ENCODE results near the gene SREBF1.

The SREBF1 gene

DNA sequence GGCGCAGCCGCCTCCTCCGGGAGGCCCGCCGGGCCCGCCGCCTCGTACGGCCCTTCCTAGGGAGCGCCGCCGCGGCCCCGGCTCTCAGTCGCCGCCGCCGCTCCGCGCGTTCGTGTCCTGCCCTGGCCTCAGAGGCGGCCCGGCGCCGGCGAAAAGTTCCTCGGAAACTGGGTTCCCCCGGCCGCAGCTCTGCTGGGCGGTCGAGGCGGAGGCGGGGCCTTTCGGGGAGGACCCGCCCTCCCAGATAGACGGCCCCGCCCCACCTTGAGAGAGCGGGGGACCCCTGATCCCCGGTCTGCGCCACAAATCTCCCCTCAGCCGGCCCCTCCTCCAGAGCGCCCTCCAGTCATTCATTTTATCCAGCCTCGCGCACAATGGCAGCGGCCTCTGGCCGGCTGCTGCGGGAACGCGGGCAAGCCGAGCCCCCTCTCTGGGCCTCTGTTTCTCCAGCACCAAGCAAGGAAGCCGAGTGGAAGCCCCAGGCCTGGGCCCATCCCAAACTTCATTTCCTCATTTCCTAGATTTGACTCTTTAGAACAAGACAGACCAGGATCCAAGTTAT is at the start of gene SREBF1:
Gene SREBF1 (minus strand): TSS at position 169 of the 562 bp plus-strand sequence. CDS start 169 bp downstream, outside the sequence.
- H3K36me3 ChIP-seq (ENCODE audit: insufficient read depth, low read length) = no peaks in the 10 kb centered on the region
- H3K9me3 ChIP-seq (ENCODE audit: low read length) = no peaks in the 10 kb centered on the region
- H3K27me3 ChIP-seq (ENCODE audit: insufficient read depth, low read length) = no peaks in the 10 kb centered on the region
- peak within 1 kb of the TSS; percentile 48 for H2AFZ ChIP-seq (ENCODE audit: low read depth, low read length)
- H3K4me1 ChIP-seq (ENCODE audit: insufficient read depth, low read length) = peaks cover 23% of the 10 kb centered on the region
- H3K4me3 ChIP-seq (ENCODE audit: low read length) = peak within 1 kb of the TSS; percentile 71

- Histone ChIP-seq H3K4me3 (ENCODE audit: low read length) (no peak overlapping the region), H3K9me3 (ENCODE audit: low read length) (no peaks in the 10 kb centered on the region), H3K27me3 (ENCODE audit: insufficient read depth, low read length) (no peaks in the 10 kb centered on the region), H3K4me1 (ENCODE audit: insufficient read depth, low read length) (peaks cover 13% of the 10 kb centered on the region), H2AFZ (ENCODE audit: low read depth, low read length) (no peak overlapping the region), H3K36me3 (ENCODE audit: insufficient read depth, low read length) (peaks cover 4% of the 10 kb centered on the region)
Observed at GRCh38 chr17:17886226-17886625, 49.4 kb upstream of the SREBF1 start.

DNA sequence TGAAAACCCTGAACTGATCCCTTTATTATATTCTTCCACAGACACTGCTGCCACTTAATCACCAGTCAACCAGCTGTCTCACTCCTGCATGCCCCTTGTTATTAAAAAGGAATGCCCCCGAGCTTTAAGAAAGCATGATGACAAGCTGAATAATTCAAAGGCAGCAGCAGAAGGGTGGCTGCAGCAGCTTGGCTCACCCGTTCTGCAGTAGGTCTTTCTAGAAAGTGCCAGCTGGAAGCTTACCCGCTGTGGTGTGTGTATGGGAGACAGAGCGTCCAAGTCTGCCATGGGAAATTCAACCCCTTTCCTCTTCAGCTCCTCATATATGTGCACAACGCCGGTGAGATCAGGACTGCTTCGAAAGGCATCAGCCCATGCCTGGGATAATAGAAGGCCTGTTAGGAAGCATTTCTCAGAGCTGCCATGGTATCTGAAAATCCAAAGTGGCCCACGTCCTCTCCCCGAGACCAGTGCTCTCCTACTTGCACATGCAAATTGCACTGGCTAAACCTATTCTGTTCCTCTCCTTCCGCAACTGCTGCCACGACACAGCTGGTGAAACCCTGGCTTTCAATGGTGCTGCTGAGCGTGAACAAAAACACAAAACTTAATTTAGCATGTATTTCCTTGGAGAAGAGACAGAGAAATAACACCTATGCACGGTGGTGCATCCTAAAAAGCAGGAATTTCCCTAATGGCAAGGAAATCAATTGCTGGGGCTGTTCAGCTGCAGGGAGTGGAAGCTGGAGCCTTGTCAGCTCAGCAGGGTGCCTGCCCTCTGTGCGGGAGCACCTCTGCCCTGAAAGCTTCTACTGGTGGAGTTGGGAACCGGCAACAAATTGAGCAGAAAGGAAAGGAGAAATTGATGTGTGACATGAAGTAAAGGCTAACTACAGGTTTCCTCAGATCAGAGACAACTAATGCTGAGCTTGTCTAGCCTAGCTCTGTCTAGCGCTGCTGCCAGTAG is 47.9 kb upstream of the SREBF1 start:
- H3K4me1 ChIP-seq (ENCODE audit: insufficient read depth, low read length) = peaks cover 13% of the 10 kb centered on the region
- peaks cover 4% of the 10 kb centered on the region for H3K36me3 ChIP-seq (ENCODE audit: insufficient read depth, low read length)

GRCh38 chr17:17883801-17884200 is 47.0 kb upstream of the SREBF1 start:
- H3K36me3 ChIP-seq (ENCODE audit: insufficient read depth, low read length) = peaks cover 8% of the 10 kb centered on the region
- no peak overlapping the region for H3K4me3 ChIP-seq (ENCODE audit: low read length)
- H3K4me1 ChIP-seq (ENCODE audit: insufficient read depth, low read length) = peaks cover 13% of the 10 kb centered on the region
- H3K27me3 ChIP-seq (ENCODE audit: insufficient read depth, low read length) = no peaks in the 10 kb centered on the region
- no peaks in the 10 kb centered on the region for H3K9me3 ChIP-seq (ENCODE audit: low read length)
- no peak overlapping the region for H2AFZ ChIP-seq (ENCODE audit: low read depth, low read length)

More for the DNA sequence above, 47.9 kb upstream of the SREBF1 start:
- Histone ChIP-seq H3K27me3 (ENCODE audit: insufficient read depth, low read length) (no peaks in the 10 kb centered on the region), H2AFZ (ENCODE audit: low read depth, low read length) (no peak overlapping the region), H3K4me3 (ENCODE audit: low read length) (no peak overlapping the region), H3K9me3 (ENCODE audit: low read length) (no peaks in the 10 kb centered on the region)

DNA sequence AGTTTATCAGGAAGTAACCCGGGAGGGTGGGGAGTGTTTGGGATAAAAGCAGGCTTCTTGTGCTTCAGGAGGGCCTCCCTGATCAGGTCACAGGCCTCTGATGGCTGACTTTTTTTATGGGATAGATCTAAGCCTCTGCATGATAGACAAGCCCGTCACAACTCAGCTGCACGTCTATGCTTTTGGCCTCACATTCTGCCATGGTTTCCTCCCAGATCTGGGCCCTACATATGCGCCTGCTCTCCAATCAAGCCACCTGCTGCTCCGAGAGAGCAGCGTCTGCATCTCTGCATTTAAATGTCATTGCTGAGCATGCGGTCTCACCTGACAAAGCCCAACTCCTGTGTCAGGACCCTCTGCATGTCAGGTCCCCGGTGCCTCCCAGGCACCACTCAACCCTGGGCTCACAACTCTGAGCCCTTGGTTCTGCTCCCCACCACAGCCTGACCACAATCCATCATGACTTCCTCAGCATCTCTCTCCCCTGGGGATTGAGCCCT is 45.3 kb upstream of the SREBF1 start:
- Histone ChIP-seq H3K4me3 (ENCODE audit: low read length) (no peak overlapping the region), H3K9me3 (ENCODE audit: low read length) (no peaks in the 10 kb centered on the region), H3K27me3 (ENCODE audit: insufficient read depth, low read length) (no peaks in the 10 kb centered on the region), H2AFZ (ENCODE audit: low read depth, low read length) (no peak overlapping the region), H3K4me1 (ENCODE audit: insufficient read depth, low read length) (peaks cover 26% of the 10 kb centered on the region), H3K36me3 (ENCODE audit: insufficient read depth, low read length) (peaks cover 11% of the 10 kb centered on the region)

- Histone ChIP-seq H3K36me3 (ENCODE audit: insufficient read depth, low read length) (peaks cover 17% of the 10 kb centered on the region), H3K9me3 (ENCODE audit: low read length) (no peaks in the 10 kb centered on the region), H2AFZ (ENCODE audit: low read depth, low read length) (no peak overlapping the region), H3K4me1 (ENCODE audit: insufficient read depth, low read length) (peaks cover 30% of the 10 kb centered on the region), H3K4me3 (ENCODE audit: low read length) (no peak overlapping the region), H3K27me3 (ENCODE audit: insufficient read depth, low read length) (no peaks in the 10 kb centered on the region)
Observed at GRCh38 chr17:17880577-17881196, 43.9 kb upstream of the SREBF1 start.

GRCh38 chr17:17877529-17878358 is 41.0 kb upstream of the SREBF1 start:
- Histone ChIP-seq H3K4me3 (ENCODE audit: low read length) (no peak overlapping the region), H3K27me3 (ENCODE audit: insufficient read depth, low read length) (no peaks in the 10 kb centered on the region), H3K9me3 (ENCODE audit: low read length) (no peaks in the 10 kb centered on the region), H3K4me1 (ENCODE audit: insufficient read depth, low read length) (peaks cover 17% of the 10 kb centered on the region), H3K36me3 (ENCODE audit: insufficient read depth, low read length) (peaks cover 17% of the 10 kb centered on the region), H2AFZ (ENCODE audit: low read depth, low read length) (no peak overlapping the region)

- Histone ChIP-seq H3K9me3 (ENCODE audit: low read length) (no peaks in the 10 kb centered on the region), H3K36me3 (ENCODE audit: insufficient read depth, low read length) (peaks cover 14% of the 10 kb centered on the region), H3K27me3 (ENCODE audit: insufficient read depth, low read length) (no peaks in the 10 kb centered on the region), H2AFZ (ENCODE audit: low read depth, low read length) (no peak overlapping the region), H3K4me3 (ENCODE audit: low read length) (no peak overlapping the region), H3K4me1 (ENCODE audit: insufficient read depth, low read length) (peaks cover 17% of the 10 kb centered on the region)
Observed at GRCh38 chr17:17876959-17877528, 40.3 kb upstream of the SREBF1 start.

- Histone ChIP-seq H2AFZ (ENCODE audit: low read depth, low read length) (no peak overlapping the region), H3K4me1 (ENCODE audit: insufficient read depth, low read length) (peaks cover 25% of the 10 kb centered on the region), H3K9me3 (ENCODE audit: low read length) (no peaks in the 10 kb centered on the region), H3K36me3 (ENCODE audit: insufficient read depth, low read length) (peaks cover 12% of the 10 kb centered on the region), H3K4me3 (ENCODE audit: low read length) (no peak overlapping the region), H3K27me3 (ENCODE audit: insufficient read depth, low read length) (no peaks in the 10 kb centered on the region)
Observed at GRCh38 chr17:17874478-17874877, 37.7 kb upstream of the SREBF1 start.

DNA sequence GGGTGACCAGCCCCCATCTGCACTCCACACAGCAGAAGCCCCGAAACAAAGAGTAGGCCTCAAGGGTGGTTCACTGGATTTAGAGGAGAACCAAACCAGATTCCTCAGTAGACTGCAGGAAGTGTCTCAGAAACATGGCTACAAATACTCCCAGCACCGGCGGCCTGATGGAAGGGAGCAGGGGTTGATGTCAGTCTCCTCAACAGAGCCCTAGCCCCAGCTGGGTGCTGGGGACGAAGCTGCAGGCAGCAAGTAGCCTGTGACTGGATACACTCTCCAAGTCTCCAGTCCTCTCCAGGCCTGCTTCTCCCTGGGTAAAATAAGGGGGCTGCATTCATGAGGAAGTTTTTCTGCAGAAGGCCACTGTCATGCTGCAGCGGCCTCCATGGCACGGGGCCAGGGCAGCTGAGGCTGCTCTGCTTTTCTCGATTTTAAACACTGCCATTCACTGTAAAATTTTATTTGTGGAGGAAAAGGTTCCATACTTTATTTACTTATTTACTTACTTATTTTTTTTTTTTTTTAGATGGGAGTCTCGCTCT is 36.7 kb upstream of the SREBF1 start:
- Histone ChIP-seq H3K4me1 (ENCODE audit: insufficient read depth, low read length) (peaks cover 34% of the 10 kb centered on the region), H2AFZ (ENCODE audit: low read depth, low read length) (no peak overlapping the region), H3K4me3 (ENCODE audit: low read length) (no peak overlapping the region), H3K9me3 (ENCODE audit: low read length) (no peaks in the 10 kb centered on the region), H3K27me3 (ENCODE audit: insufficient read depth, low read length) (no peaks in the 10 kb centered on the region), H3K36me3 (ENCODE audit: insufficient read depth, low read length) (peaks cover 7% of the 10 kb centered on the region)

GRCh38 chr17:17872547-17873345 is 36.0 kb upstream of the SREBF1 start:
- no peak overlapping the region for H3K4me3 ChIP-seq (ENCODE audit: low read length)
- H2AFZ ChIP-seq (ENCODE audit: low read depth, low read length) = no peak overlapping the region
- peaks cover 35% of the 10 kb centered on the region for H3K4me1 ChIP-seq (ENCODE audit: insufficient read depth, low read length)
- H3K27me3 ChIP-seq (ENCODE audit: insufficient read depth, low read length) = no peaks in the 10 kb centered on the region
- no peaks in the 10 kb centered on the region for H3K9me3 ChIP-seq (ENCODE audit: low read length)
- peaks cover 7% of the 10 kb centered on the region for H3K36me3 ChIP-seq (ENCODE audit: insufficient read depth, low read length)

Measured in neuron (in vitro differentiated cells).